Measurements from ENCODE around the gene TXN. TPM values are rescaled to one million over a fixed set of nuclear protein-coding genes. Genes with fewer than 3 reads are reported as not detected.
A peak's percentile ranks its signal among the peaks of the same experiment; 100 is the strongest.

The TXN gene
- total RNA-seq, 3 donors from 2014 or later = 96.7 to 196 (median 145) TPM

GRCh38 chr9:110257956-110258355 is 1.6 kb upstream of the TXN start:
- Histone ChIP-seq H3K4me1 (peaks cover 0 to 9% of the 10 kb centered on the region in 2 donors), H3K36me3 (no peaks in the 10 kb centered on the region), H3K4me3 (no peak overlapping the region), H3K9me3 (no peaks in the 10 kb centered on the region), H3K27ac (peak overlapping the region; percentile 91 to 96), H3K27me3 (no peaks in the 10 kb centered on the region)
- no peak for DNase-seq (ENCODE audit: low spot score in 2 of 2)
- TF ChIP-seq POLR2AphosphoS5 (IDR thresholded peaks at IDR 0.05) (no peak), POLR2A (IDR thresholded peaks at IDR 0.05) (no peak)
- TF ChIP-seq, protein P1, sequence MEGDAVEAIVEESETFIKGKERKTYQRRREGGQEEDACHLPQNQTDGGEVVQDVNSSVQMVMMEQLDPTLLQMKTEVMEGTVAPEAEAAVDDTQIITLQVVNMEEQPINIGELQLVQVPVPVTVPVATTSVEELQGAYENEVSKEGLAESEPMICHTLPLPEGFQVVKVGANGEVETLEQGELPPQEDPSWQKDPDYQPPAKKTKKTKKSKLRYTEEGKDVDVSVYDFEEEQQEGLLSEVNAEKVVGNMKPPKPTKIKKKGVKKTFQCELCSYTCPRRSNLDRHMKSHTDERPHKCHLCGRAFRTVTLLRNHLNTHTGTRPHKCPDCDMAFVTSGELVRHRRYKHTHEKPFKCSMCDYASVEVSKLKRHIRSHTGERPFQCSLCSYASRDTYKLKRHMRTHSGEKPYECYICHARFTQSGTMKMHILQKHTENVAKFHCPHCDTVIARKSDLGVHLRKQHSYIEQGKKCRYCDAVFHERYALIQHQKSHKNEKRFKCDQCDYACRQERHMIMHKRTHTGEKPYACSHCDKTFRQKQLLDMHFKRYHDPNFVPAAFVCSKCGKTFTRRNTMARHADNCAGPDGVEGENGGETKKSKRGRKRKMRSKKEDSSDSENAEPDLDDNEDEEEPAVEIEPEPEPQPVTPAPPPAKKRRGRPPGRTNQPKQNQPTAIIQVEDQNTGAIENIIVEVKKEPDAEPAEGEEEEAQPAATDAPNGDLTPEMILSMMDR (IDR thresholded peaks at IDR 0.05) = no peak
- intact Hi-C loops (cut with DNase I; ENCODE audit: low total_unique reads) = no loop called here

- intact Hi-C loops (cut with DNase I; ENCODE audit: low total_unique reads) = no loop called here
- H3K27me3 ChIP-seq = no peaks in the 10 kb centered on the region
- H3K36me3 ChIP-seq = no peaks in the 10 kb centered on the region
- H3K4me3 ChIP-seq = peak overlapping the region; percentile 91 to 98 (median 92)
- DNase-seq (ENCODE audit: low spot score in 2 of 2) = no peak
- H3K4me1 ChIP-seq = peaks cover 0 to 9% of the 10 kb centered on the region in 2 donors
- H3K27ac ChIP-seq = peak overlapping the region; percentile 91 to 96
- TF ChIP-seq POLR2AphosphoS5 (IDR thresholded peaks at IDR 0.05) (no peak), POLR2A (IDR thresholded peaks at IDR 0.05) (no peak)
- TF ChIP-seq, protein P1 (IDR thresholded peaks at IDR 0.05) = no peak
- no peaks in the 10 kb centered on the region for H3K9me3 ChIP-seq
Measured at GRCh38 chr9:110257097-110257841, 962 bp upstream of the TXN start.

GRCh38 chr9:110255463-110256379 is 586 bp downstream of the TXN start:
- peaks cover 0 to 9% of the 10 kb centered on the region in 2 donors for H3K4me1 ChIP-seq
- peak overlapping the region; percentile 91 to 98 (median 92) for H3K4me3 ChIP-seq
- H3K27ac ChIP-seq = peak overlapping the region; percentile 91 to 96
- no peaks in the 10 kb centered on the region for H3K9me3 ChIP-seq
- intact Hi-C loops (cut with DNase I; ENCODE audit: low total_unique reads) = no loop called here
- H3K36me3 ChIP-seq = no peaks in the 10 kb centered on the region
- TF ChIP-seq, protein P1 (IDR thresholded peaks at IDR 0.05) = no peak
- TF ChIP-seq POLR2A (IDR thresholded peaks at IDR 0.05) (peak; percentile 13), POLR2AphosphoS5 (IDR thresholded peaks at IDR 0.05) (peak in 2 of 3 donors; percentile 37 to 44)
- no peaks in the 10 kb centered on the region for H3K27me3 ChIP-seq
- peak; percentile 36 to 72 for DNase-seq (ENCODE audit: low spot score in 2 of 2)

DNA sequence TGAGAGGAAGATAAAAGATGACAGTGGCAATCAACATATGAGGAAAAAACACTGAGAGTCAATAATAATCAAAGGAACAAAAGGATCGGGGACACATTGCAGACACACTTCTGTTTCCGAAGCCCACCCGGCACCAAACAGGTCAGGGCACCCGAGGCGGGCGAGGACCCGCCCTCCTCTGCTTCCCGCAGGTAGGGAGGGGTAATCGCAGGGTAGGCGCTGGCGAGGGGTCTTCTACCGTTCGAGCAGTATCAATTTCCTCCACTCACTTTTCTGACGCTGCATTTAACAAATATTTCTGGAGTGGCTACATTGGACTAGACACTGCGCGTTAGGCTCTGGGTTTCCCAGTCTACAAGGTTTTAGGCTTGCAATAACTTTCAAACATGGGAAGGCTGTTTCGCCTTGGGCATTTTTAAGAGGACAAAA is 1.3 kb downstream of the TXN start:
- TF ChIP-seq, protein P1 (IDR thresholded peaks at IDR 0.05) = no peak
- no peak for TF ChIP-seq POLR2AphosphoS5 (IDR thresholded peaks at IDR 0.05)
- no peak for TF ChIP-seq POLR2A (IDR thresholded peaks at IDR 0.05)
- H3K36me3 ChIP-seq = no peaks in the 10 kb centered on the region
- no peaks in the 10 kb centered on the region for H3K27me3 ChIP-seq
- peaks cover 0 to 9% of the 10 kb centered on the region in 2 donors for H3K4me1 ChIP-seq
- H3K4me3 ChIP-seq = peak overlapping the region; percentile 91 to 98 (median 92)
- H3K9me3 ChIP-seq = no peaks in the 10 kb centered on the region
- intact Hi-C loops (cut with DNase I; ENCODE audit: low total_unique reads) = no loop called here
- H3K27ac ChIP-seq = peak overlapping the region; percentile 91 to 96
- no peak for DNase-seq (ENCODE audit: low spot score in 2 of 2)

Data from breast epithelium (tissue), 4 donors.